Transverse colon (tissue), 4 donors: Measurements from ENCODE around the gene TMEM236. TPM values are rescaled to one million over a fixed set of nuclear protein-coding genes. Genes with fewer than 3 reads are reported as not detected.
A peak's percentile ranks its signal among the peaks of the same experiment; 100 is the strongest.

Experiments used
- DNase-seq: peaks from one replicate; pipeline ENCODE4 v3.0.0-alpha.2; 2019
- H3K27ac ChIP-seq, 4 donors: fragments of 200-600 bp; sonication (generic); 2 replicates each; pipeline ENCODE4 v1.5.1; 2016 to 2018; ENCODE audit warnings: inconsistent platforms in 4 of 4
- H3K27me3 ChIP-seq: fragments of 200-600 bp; sonication (generic); 2 replicates; pipeline ENCODE4 v1.5.1; 2017; ENCODE audit warnings: inconsistent platforms
- H3K36me3 ChIP-seq, 4 donors: fragments of 200-600 bp; sonication (generic); 2 replicates each; pipeline ENCODE4 v1.5.1; 2017 to 2019; ENCODE audit warnings: inconsistent platforms in 4 of 4
- H3K4me1 ChIP-seq, 4 donors: fragments of 200-600 bp; sonication (generic); 2 replicates each; pipeline ENCODE4 v1.5.1; 2017 to 2020; ENCODE audit warnings: inconsistent platforms in 4 of 4
- H3K4me3 ChIP-seq, 4 donors: fragments of 200-600 bp; sonication (generic); 1 replicate in 1 of 4; 2 replicates in 3 of 4; pipeline versions ENCODE4 v1.5.1 to v1.6.1; 2017 to 2019; ENCODE audit warnings: inconsistent platforms in 4 of 4
- H3K9me3 ChIP-seq, 2 donors: fragments of 200-600 bp; sonication (generic); 2 replicates each; pipeline ENCODE4 v1.5.1; 2017 to 2019; ENCODE audit warnings: inconsistent platforms in 2 of 2
- CTCF ChIP-seq, 5 experiments: fragments of 200-600 bp in 3 of 5; fragments of 450-650 bp in 2 of 5; sonication (generic) in 3 of 5; IDR thresholded peaks; 1 replicate in 2 of 5; 2 replicates in 3 of 5; pipeline ENCODE4 v1.5.1; 2016 to 2017; ENCODE audit warnings: antibody characterized with exemption in 5 of 5, inconsistent platforms in 3 of 5, mild to moderate bottlenecking in 2 of 5, moderate library complexity in 1 of 5
- EP300 ChIP-seq: sonication (generic); formaldehyde crosslinking; IDR thresholded peaks from one replicate; pipeline ENCODE4 v1.6.1; 2017; ENCODE audit warnings: antibody characterized with exemption, low read depth
- POLR2A ChIP-seq: fragments of 450-650 bp; IDR thresholded peaks from one replicate; pipeline ENCODE4 v1.6.1; 2016; ENCODE audit warnings: antibody characterized with exemption, mild to moderate bottlenecking, moderate library complexity
- POLR2AphosphoS5 ChIP-seq, 3 donors: sonication (generic); formaldehyde crosslinking; IDR thresholded peaks; one replicate each; pipeline ENCODE4 v1.6.1; 2016; ENCODE audit warnings: antibody characterized with exemption in 3 of 3
- WGBS, 2 donors: methylation state at CpG; one replicate each; pipeline ENCODE4 v1.1.5; 2018; ENCODE audit warnings: low coverage in 1 of 2; 5-methylcytosine and 5-hydroxymethylcytosine counted together
- in situ Hi-C, 4 donors: fragments of 200-750 bp; cut with MboI; loops; one replicate each; pipeline versions ENCODE4 v1.15.0 to v1.15.1; 2017; ENCODE audit warnings: low sequenced_read_pairs in 3 of 4, low pct_ligation_motif_present in 1 of 4, low pct_unique_long_range_greater_than_20kb in 1 of 4
- intact Hi-C: fragments of 100-400 bp; cut with DNase I; formaldehyde crosslinking; loops from one replicate; pipeline ENCODE4 v1.15.1; 2023; ENCODE audit warnings: low total_unique reads
- total RNA-seq, 4 donors: library from RNA; depleted of rRNA; stranded (reverse); fragments of >200 nt; gene quantifications; one replicate each; pipeline ENCODE4 v1.1.0, GENCODE V29; 2016

Gene TMEM236
- total RNA-seq, 4 donors from 2014 or later: 16.9 to 79.6 (median 42.9) TPM

- H3K36me3 ChIP-seq: no peaks in the 10 kb centered on the region
- intact Hi-C loops: no loop called here
These were observed 43.1 kb downstream of the TMEM236 start for GRCh38 chr10:17795083-17795482.

GRCh38 chr10:17795813-17796594 is 44.0 kb downstream of the TMEM236 start:
- 59 to 70% methylated on average over 6 to 17 of the region's 17 CpGs for WGBS, 2 donors
- in situ Hi-C loops (no loop called here), intact Hi-C loops (no loop called here)
- H3K4me3 ChIP-seq: no peak overlapping the region
- no peaks in the 10 kb centered on the region for H3K27me3 ChIP-seq
- TF ChIP-seq POLR2A (no peak), POLR2AphosphoS5 (IDR thresholded peaks at IDR 0.05) (no peak), EP300 (no peak), CTCF (IDR thresholded peaks at IDR 0.05) (no peak)
- peak; percentile 20 for DNase-seq
- H3K9me3 ChIP-seq: no peaks in the 10 kb centered on the region
- peak overlapping the region; percentile 10 to 79 (median 67) for H3K27ac ChIP-seq
- no peaks in the 10 kb centered on the region for H3K36me3 ChIP-seq
- peaks cover 8 to 45% (median 16%) of the 10 kb centered on the region in 4 donors for H3K4me1 ChIP-seq

More at GRCh38 chr10:17795083-17795482, 43.1 kb downstream of the TMEM236 start:
- Histone ChIP-seq H3K4me3 (no peak overlapping the region), H3K27ac (peak overlapping the region; percentile 60 to 79 (median 70)), H3K27me3 (no peaks in the 10 kb centered on the region), H3K4me1 (peaks cover 8 to 45% (median 16%) of the 10 kb centered on the region in 4 donors), H3K9me3 (no peaks in the 10 kb centered on the region)
- WGBS, 2 donors: 52 to 53% methylated on average over 4 of the region's 4 CpGs
- TF ChIP-seq EP300 (no peak), POLR2AphosphoS5 (IDR thresholded peaks at IDR 0.05) (no peak), POLR2A (no peak), CTCF (IDR thresholded peaks at IDR 0.05) (no peak)
- no peak for DNase-seq
- in situ Hi-C loops: no loop called here

GRCh38 chr10:17801507-17801906 is 49.5 kb downstream of the TMEM236 start:
- WGBS, 2 donors: 91 to 100% methylated on average over 2 to 3 of the region's 3 CpGs
- intact Hi-C loops: no loop called here

GRCh38 chr10:17802350-17802749 is 50.3 kb downstream of the TMEM236 start:
- no peaks in the 10 kb centered on the region for H3K36me3 ChIP-seq
- no peak for DNase-seq
- no peaks in the 10 kb centered on the region for H3K27me3 ChIP-seq
- no peak overlapping the region for H3K4me3 ChIP-seq
- H3K9me3 ChIP-seq: no peaks in the 10 kb centered on the region
- 96 to 98% methylated on average over 11 of the region's 11 CpGs for WGBS, 2 donors
- no peak for TF ChIP-seq EP300
- TF ChIP-seq POLR2A: no peak
- no peak for TF ChIP-seq POLR2AphosphoS5 (IDR thresholded peaks at IDR 0.05)
- TF ChIP-seq CTCF (IDR thresholded peaks at IDR 0.05): no peak
- no peaks in the 10 kb centered on the region for H3K4me1 ChIP-seq
- no peak overlapping the region for H3K27ac ChIP-seq
- in situ Hi-C loops (no loop called here), intact Hi-C loops (no loop called here)

More at GRCh38 chr10:17801507-17801906, 49.5 kb downstream of the TMEM236 start:
- DNase-seq: no peak
- Histone ChIP-seq H3K27me3 (no peaks in the 10 kb centered on the region), H3K36me3 (no peaks in the 10 kb centered on the region), H3K27ac (no peak overlapping the region), H3K9me3 (no peaks in the 10 kb centered on the region), H3K4me3 (no peak overlapping the region), H3K4me1 (peaks cover 0 to 5% (median 2%) of the 10 kb centered on the region in 4 donors)
- in situ Hi-C loops: no loop called here
- TF ChIP-seq POLR2AphosphoS5 (IDR thresholded peaks at IDR 0.05) (no peak), CTCF (IDR thresholded peaks at IDR 0.05) (peak in 2 of 5 experiments; percentile 17 to 19)
